H1 (cell line): Measurements from ENCODE around the gene SEC31A. TPM values are rescaled to one million over a fixed set of nuclear protein-coding genes. Genes with fewer than 3 reads are reported as not detected.

Experiments
- CEBPB ChIP-seq: IDR thresholded peaks from 2 replicates; pipeline ENCODE4 v1.6.1; 2012; ENCODE audit warnings: low read depth, low read length
- CTBP2 ChIP-seq: IDR thresholded peaks from 2 replicates; pipeline ENCODE4 v1.7.0; 2011; ENCODE audit warnings: borderline replicate concordance, mild to moderate bottlenecking, moderate library complexity, mixed read lengths, low read length; ENCODE audit not compliant: insufficient read depth, insufficient read length
- POLR2AphosphoS5 ChIP-seq: IDR thresholded peaks from 2 replicates; pipeline ENCODE4 v1.6.1; 2011; ENCODE audit warnings: low read depth, low read length
- RFX5 ChIP-seq: IDR thresholded peaks from 2 replicates; pipeline ENCODE4 v1.6.1; 2011; ENCODE audit warnings: low read depth, low read length, improper control_type of control experiment, borderline replicate concordance
- RXRA ChIP-seq: IDR thresholded peaks from 2 replicates; pipeline ENCODE4 v1.6.1; 2011; ENCODE audit warnings: low read depth, mild to moderate bottlenecking, low read length, moderate library complexity; ENCODE audit not compliant: insufficient read depth
- TAF1 ChIP-seq: IDR thresholded peaks from 2 replicates; pipeline ENCODE4 v1.6.1; 2011; ENCODE audit warnings: mild to moderate bottlenecking, low read depth, low read length
- YY1 ChIP-seq: IDR thresholded peaks from 2 replicates; pipeline ENCODE4 v1.6.1; 2011; ENCODE audit warnings: low read depth, mild to moderate bottlenecking, low read length
- polyA plus RNA-seq, 7 experiments: library from polyadenylated mRNA; depleted of rRNA in 3 of 7; stranded (reverse) in 5 of 7; unstranded in 2 of 7; fragments of >200 nt in 5 of 7; fragments of 200-250 nt in 2 of 7; gene quantifications; 1 replicate in 5 of 7; 2 replicates in 1 of 7; 4 replicates in 1 of 7; pipeline versions ENCODE4 v1.2.1 to v1.2.3, GENCODE V29; 2011 to 2013; ENCODE audit warnings: missing spikeins in 2 of 7, mixed read lengths in 2 of 7
- total RNA-seq: library from RNA; stranded (reverse); fragmentation: NEBNext Ultra II Directional; extraction: Animal tissue kit (Norgen Biotek cat#: 25700); gene quantifications from 2 replicates; pipeline ENCODE4 v1.2.1, GENCODE V29; 2021

Gene SEC31A
- total and polyA plus RNA-seq, 2 of the 8 experiments (the other 6 are each of a cell fraction or from before 2014, with no cell fraction given) = 112 to 125 TPM

DNA sequence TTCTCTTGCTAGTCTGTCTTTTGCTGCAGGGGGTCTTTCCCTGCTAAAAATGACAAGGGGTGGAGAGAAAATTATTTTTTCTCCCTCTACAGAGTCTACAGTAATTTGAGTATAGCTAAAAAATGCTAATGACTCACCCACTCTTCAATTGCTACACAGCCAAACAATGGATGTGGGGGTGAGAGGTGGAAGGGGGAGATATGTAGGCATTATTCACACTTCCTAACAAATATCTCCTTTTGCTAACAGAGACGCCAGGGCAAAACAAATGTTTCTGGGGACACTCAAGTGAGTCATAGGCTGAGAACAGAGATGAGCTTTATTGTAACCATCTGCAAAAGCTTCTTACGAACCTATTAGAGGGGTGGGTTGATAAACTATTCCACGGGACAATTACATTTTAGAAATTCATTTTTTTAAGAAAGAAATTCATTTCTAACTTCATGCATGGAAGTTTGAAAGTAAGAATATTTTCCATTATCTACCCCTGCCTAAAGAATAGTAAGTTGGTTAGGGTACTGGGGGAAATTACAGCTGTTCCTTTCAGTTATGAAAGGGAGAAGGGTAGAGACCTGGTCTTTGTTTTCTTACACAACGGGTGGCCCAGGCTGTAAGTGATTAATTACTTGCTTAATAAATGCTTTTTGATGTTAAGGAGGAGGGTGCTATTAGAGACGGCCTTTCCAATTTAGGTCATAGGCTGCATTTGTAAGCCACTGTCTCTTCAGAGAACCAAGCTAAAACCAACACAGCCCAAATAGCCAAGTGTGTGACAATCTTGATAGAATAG lies 105.1 kb downstream of the SEC31A start (continued):
- TF ChIP-seq YY1 (no peak), TAF1 (no peak), RFX5 (no peak), POLR2AphosphoS5 (peak; percentile 84), RXRA (no peak), CEBPB (peak; percentile 36; the same call in 1 of the 2 replicates), CTBP2 (no peak)
